Neural cell (in vitro differentiated cells): Measurements from ENCODE around the gene HEATR5A. TPM values are rescaled to one million over a fixed set of nuclear protein-coding genes. Genes with fewer than 3 reads are reported as not detected.
"Not testable (repeated sequence)": the region's sequence is repeated elsewhere in the genome, so short reads cannot be mapped to it uniquely, and the experiment has no call there.

Experiments
- H2AFZ ChIP-seq: fragments of 200-600, 300-800 bp; sonication (generic), shearing (Covaris generic); 2 replicates; pipeline ENCODE4 v1.6.0; 2014; ENCODE audit warnings: low read depth, mild to moderate bottlenecking, antibody characterized with exemption, low read length, moderate library complexity
- H3F3A ChIP-seq: fragments of 200-600 bp; shearing (Covaris generic); 2 replicates; pipeline ENCODE4 v1.6.1; 2016; ENCODE audit warnings: mild to moderate bottlenecking, moderate library complexity, mixed read lengths, antibody characterized with exemption, low read length; ENCODE audit not compliant: insufficient read depth, poor library complexity, severe bottlenecking
- H3K27ac ChIP-seq: fragments of 200-600, 300-800 bp; sonication (generic), shearing (Covaris generic); 2 replicates; pipeline ENCODE4 v1.5.1; 2014; ENCODE audit warnings: mild to moderate bottlenecking, low read length, moderate library complexity
- H3K27me3 ChIP-seq: fragments of 300-800, 200-600 bp; sonication (generic), shearing (Covaris generic); 2 replicates; pipeline ENCODE4 v1.6.0; 2014; ENCODE audit warnings: mild to moderate bottlenecking, low read depth, low read length, moderate library complexity; ENCODE audit not compliant: insufficient read depth
- H3K36me3 ChIP-seq: fragments of 300-800, 200-600 bp; sonication (generic), shearing (Covaris generic); 2 replicates; pipeline ENCODE4 v1.5.1; 2014; ENCODE audit warnings: mild to moderate bottlenecking, antibody characterized with exemption, low read length, moderate library complexity; ENCODE audit not compliant: insufficient read depth
- H3K4me2 ChIP-seq: fragments of 300-800, 200-600 bp; sonication (generic), shearing (Covaris generic); 2 replicates; pipeline ENCODE4 v1.6.0; 2014; ENCODE audit warnings: mild to moderate bottlenecking, low read length
- H3K4me3 ChIP-seq: fragments of 300-800, 200-600 bp; sonication (generic), shearing (Covaris generic); 2 replicates; pipeline ENCODE4 v1.5.1; 2014; ENCODE audit warnings: mild to moderate bottlenecking, low read length, moderate library complexity
- H3K79me2 ChIP-seq: fragments of 200-600 bp; shearing (Covaris generic); replicated peaks from 2 replicates; pipeline ENCODE4 v1.6.0; 2014; ENCODE audit warnings: mild to moderate bottlenecking, low read length, moderate library complexity; ENCODE audit not compliant: insufficient read depth
- H3K9ac ChIP-seq: fragments of 300-800, 200-600 bp; sonication (generic), shearing (Covaris generic); 2 replicates; pipeline ENCODE4 v1.6.1; 2016; ENCODE audit warnings: mild to moderate bottlenecking, low read length, mixed read lengths
- H3K9me2 ChIP-seq: fragments of 200-600 bp; shearing (Covaris generic); 2 replicates; pipeline ENCODE4 v1.6.1; 2016; ENCODE audit warnings: mild to moderate bottlenecking, low read length, mixed read lengths; ENCODE audit not compliant: insufficient read depth
- H3K9me3 ChIP-seq: fragments of 200-600, 300-800 bp; sonication (generic), shearing (Covaris generic); 2 replicates; pipeline ENCODE4 v1.6.1; 2016; ENCODE audit warnings: mild to moderate bottlenecking, mixed run types, low read length, moderate library complexity, mixed read lengths
- H4K20me1 ChIP-seq: fragments of 200-600 bp; shearing (Covaris generic); 2 replicates; pipeline ENCODE4 v1.6.1; 2016; ENCODE audit warnings: mild to moderate bottlenecking, mixed run types; ENCODE audit not compliant: insufficient read depth
- EP300 ChIP-seq: fragments of 450-650 bp; conservative IDR thresholded peaks from 2 replicates; pipeline ENCODE4 v1.6.1; 2014; ENCODE audit warnings: antibody characterized with exemption, mild to moderate bottlenecking, moderate library complexity; ENCODE audit not compliant: poor library complexity, severe bottlenecking
- MXI1 ChIP-seq: fragments of 450-650 bp; conservative IDR thresholded peaks from 2 replicates; pipeline ENCODE4 v1.6.1; 2014; ENCODE audit warnings: antibody characterized with exemption, mild to moderate bottlenecking; ENCODE audit not compliant: poor library complexity, severe bottlenecking
- POLR2AphosphoS5 ChIP-seq: IDR thresholded peaks from 2 replicates; pipeline ENCODE4 v1.6.1; 2012
- polyA plus RNA-seq: library from polyadenylated mRNA; depleted of rRNA; stranded (reverse); fragments of >200 nt; gene quantifications from 2 replicates; pipeline ENCODE4 v1.2.3, GENCODE V29; 2014
- TF ChIP-seq, protein P1 (sequence below): fragments of 450-650 bp; IDR thresholded peaks from 2 replicates; pipeline ENCODE4 v1.5.1; 2014; ENCODE audit warnings: antibody characterized with exemption, mild to moderate bottlenecking, moderate library complexity; ENCODE audit not compliant: poor library complexity, severe bottlenecking
- TF ChIP-seq, protein P2 (sequence below): IDR thresholded peaks from 2 replicates; pipeline ENCODE4 v1.6.1; 2012; ENCODE audit warnings: borderline replicate concordance

HEATR5A gene
- polyA plus RNA-seq, 1 donor from 2014 or later = 5.2 TPM

GRCh38 chr14:31336646-31337045 is 83.7 kb downstream of the HEATR5A start:
- H3K9ac ChIP-seq = no peak overlapping the region
- no peaks in the 10 kb centered on the region for H3K9me3 ChIP-seq
- H2AFZ ChIP-seq = no peak overlapping the region
- H4K20me1 ChIP-seq = no peaks in the 10 kb centered on the region
- H3K27me3 ChIP-seq = no peaks in the 10 kb centered on the region
- H3K79me2 ChIP-seq = no peaks in the 10 kb centered on the region
- no peak overlapping the region for H3K27ac ChIP-seq
- no peak overlapping the region for H3K4me2 ChIP-seq
- no peak overlapping the region for H3K4me3 ChIP-seq
- no peaks in the 10 kb centered on the region for H3F3A ChIP-seq
- no peaks in the 10 kb centered on the region for H3K9me2 ChIP-seq
- H3K36me3 ChIP-seq = no peaks in the 10 kb centered on the region
- no peak for TF ChIP-seq POLR2AphosphoS5
- no peak for TF ChIP-seq EP300
- TF ChIP-seq, protein P1, sequence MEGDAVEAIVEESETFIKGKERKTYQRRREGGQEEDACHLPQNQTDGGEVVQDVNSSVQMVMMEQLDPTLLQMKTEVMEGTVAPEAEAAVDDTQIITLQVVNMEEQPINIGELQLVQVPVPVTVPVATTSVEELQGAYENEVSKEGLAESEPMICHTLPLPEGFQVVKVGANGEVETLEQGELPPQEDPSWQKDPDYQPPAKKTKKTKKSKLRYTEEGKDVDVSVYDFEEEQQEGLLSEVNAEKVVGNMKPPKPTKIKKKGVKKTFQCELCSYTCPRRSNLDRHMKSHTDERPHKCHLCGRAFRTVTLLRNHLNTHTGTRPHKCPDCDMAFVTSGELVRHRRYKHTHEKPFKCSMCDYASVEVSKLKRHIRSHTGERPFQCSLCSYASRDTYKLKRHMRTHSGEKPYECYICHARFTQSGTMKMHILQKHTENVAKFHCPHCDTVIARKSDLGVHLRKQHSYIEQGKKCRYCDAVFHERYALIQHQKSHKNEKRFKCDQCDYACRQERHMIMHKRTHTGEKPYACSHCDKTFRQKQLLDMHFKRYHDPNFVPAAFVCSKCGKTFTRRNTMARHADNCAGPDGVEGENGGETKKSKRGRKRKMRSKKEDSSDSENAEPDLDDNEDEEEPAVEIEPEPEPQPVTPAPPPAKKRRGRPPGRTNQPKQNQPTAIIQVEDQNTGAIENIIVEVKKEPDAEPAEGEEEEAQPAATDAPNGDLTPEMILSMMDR = no peak
- TF ChIP-seq, protein P2, sequence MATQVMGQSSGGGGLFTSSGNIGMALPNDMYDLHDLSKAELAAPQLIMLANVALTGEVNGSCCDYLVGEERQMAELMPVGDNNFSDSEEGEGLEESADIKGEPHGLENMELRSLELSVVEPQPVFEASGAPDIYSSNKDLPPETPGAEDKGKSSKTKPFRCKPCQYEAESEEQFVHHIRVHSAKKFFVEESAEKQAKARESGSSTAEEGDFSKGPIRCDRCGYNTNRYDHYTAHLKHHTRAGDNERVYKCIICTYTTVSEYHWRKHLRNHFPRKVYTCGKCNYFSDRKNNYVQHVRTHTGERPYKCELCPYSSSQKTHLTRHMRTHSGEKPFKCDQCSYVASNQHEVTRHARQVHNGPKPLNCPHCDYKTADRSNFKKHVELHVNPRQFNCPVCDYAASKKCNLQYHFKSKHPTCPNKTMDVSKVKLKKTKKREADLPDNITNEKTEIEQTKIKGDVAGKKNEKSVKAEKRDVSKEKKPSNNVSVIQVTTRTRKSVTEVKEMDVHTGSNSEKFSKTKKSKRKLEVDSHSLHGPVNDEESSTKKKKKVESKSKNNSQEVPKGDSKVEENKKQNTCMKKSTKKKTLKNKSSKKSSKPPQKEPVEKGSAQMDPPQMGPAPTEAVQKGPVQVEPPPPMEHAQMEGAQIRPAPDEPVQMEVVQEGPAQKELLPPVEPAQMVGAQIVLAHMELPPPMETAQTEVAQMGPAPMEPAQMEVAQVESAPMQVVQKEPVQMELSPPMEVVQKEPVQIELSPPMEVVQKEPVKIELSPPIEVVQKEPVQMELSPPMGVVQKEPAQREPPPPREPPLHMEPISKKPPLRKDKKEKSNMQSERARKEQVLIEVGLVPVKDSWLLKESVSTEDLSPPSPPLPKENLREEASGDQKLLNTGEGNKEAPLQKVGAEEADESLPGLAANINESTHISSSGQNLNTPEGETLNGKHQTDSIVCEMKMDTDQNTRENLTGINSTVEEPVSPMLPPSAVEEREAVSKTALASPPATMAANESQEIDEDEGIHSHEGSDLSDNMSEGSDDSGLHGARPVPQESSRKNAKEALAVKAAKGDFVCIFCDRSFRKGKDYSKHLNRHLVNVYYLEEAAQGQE = no peak
- no peak for TF ChIP-seq MXI1

GRCh38 chr14:31331395-31331794 is 89.0 kb downstream of the HEATR5A start:
- H3K4me3 ChIP-seq, H2AFZ ChIP-seq, H3K9me3 ChIP-seq, H3K27me3 ChIP-seq, H3K36me3 ChIP-seq, H4K20me1 ChIP-seq, H3K9me2 ChIP-seq, H3K4me2 ChIP-seq, H3F3A ChIP-seq, H3K9ac ChIP-seq, H3K79me2 ChIP-seq, H3K27ac ChIP-seq: not testable (repeated sequence)

- H3K79me2 ChIP-seq, H3K27me3 ChIP-seq, H2AFZ ChIP-seq, H3K4me3 ChIP-seq, H3K27ac ChIP-seq, H3K9ac ChIP-seq, H3K36me3 ChIP-seq, H3F3A ChIP-seq, H3K9me3 ChIP-seq, H3K4me2 ChIP-seq, H4K20me1 ChIP-seq, H3K9me2 ChIP-seq: not testable (repeated sequence)
Observed at GRCh38 chr14:31329876-31330521, 90.4 kb downstream of the HEATR5A start.
